ENCODE data around the gene TIMM9. TPM values are rescaled to one million over a fixed set of nuclear protein-coding genes. Genes with fewer than 3 reads are reported as not detected.

TIMM9 gene
- 25.7 TPM for total RNA-seq

DNA sequence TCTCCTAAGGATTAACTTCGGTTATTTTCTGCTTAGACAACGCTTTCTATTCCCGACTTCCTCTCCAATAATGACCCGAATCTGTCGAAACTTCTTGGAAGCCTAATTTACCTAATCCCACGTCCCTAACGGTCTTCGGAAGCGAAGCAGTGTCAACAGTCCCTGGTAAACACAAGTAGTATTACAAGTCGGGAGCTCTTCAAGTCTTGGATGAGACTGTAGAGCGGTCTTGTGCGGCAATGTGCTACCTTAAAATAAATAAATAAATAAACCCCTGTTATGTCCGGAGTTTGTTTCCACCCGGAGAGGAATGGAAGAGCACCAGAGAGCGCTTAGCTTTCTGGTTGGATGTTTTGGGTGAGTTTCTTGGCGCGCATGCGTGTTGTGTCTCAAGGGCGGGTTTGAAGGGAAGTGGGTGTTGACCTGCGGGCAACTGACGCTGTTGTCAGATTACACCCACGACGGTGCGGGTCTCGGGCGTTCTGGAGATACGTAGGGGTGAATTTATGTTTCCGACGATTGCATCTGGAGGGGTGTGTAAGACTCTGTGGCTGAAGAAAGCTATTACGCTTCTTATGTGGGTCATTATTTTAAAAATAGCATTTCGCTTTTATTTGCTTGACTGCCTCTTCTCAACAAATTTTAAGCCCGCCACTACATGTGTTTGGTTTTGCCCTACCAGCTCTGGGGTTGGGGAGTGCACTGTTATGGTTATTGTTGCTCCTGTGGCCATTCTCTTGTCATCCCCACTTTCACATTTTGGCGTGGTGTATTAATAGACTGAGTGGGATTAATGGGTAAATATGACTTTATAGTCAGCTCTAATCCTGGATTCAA is at the start of gene TIMM9, which contains the start of gene KIAA0586:
Gene TIMM9, minus strand, starts transcription at position 251 of the 837 bp plus-strand sequence. CDS start 15,586 bp downstream, outside the sequence.
Gene KIAA0586, plus strand, starts transcription at position 439 of the 837 bp plus-strand sequence. CDS start 546 bp downstream, outside the sequence.
- Histone ChIP-seq H3K27me3 (ENCODE audit: insufficient read depth, low read length) (no peaks in the 10 kb centered on the region), H3K4me3 (ENCODE audit: low read length) (peak within 1 kb of the TSS; percentile 79), H3K9me3 (ENCODE audit: low read depth, low read length) (no peaks in the 10 kb centered on the region), H3K4me1 (ENCODE audit: insufficient read depth, low read length) (peaks cover 24% of the 10 kb centered on the region)

DNA sequence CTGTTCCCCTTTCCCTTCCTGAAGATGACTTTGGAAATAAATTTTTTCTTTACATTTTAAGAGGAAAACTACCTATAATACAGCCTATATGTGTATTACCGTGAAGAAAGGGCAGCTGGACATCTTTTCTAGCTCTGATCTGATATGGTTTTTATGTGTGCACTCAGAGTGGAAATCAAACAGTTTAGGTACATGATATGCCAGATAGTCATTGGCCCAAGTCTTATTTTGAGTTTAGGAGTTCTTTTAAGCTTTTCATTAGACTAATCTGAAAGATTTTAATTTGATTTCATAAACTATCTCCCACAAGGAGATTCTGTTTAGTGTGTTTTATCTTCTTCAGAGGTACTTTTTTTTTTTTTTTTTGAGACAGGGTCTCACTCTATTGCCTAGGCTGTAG is 49.0 kb upstream of the TIMM9 start:
- Histone ChIP-seq H3K27me3 (ENCODE audit: insufficient read depth, low read length) (no peaks in the 10 kb centered on the region), H3K9me3 (ENCODE audit: low read depth, low read length) (no peaks in the 10 kb centered on the region), H3K4me1 (ENCODE audit: insufficient read depth, low read length) (no peaks in the 10 kb centered on the region), H3K4me3 (ENCODE audit: low read length) (no peak overlapping the region)

GRCh38 chr14:58469309-58469708 is 42.0 kb upstream of the TIMM9 start:
- Histone ChIP-seq H3K27me3 (ENCODE audit: insufficient read depth, low read length) (no peaks in the 10 kb centered on the region), H3K4me1 (ENCODE audit: insufficient read depth, low read length) (no peaks in the 10 kb centered on the region), H3K9me3 (ENCODE audit: low read depth, low read length) (no peaks in the 10 kb centered on the region), H3K4me3 (ENCODE audit: low read length) (no peak overlapping the region)

- no peaks in the 10 kb centered on the region for H3K27me3 ChIP-seq (ENCODE audit: insufficient read depth, low read length)
- H3K4me3 ChIP-seq (ENCODE audit: low read length), result no peak overlapping the region
- H3K9me3 ChIP-seq (ENCODE audit: low read depth, low read length), result no peaks in the 10 kb centered on the region
- H3K4me1 ChIP-seq (ENCODE audit: insufficient read depth, low read length), result no peaks in the 10 kb centered on the region
Observed at GRCh38 chr14:58467575-58467974, 40.2 kb upstream of the TIMM9 start.

- Histone ChIP-seq H3K4me1 (ENCODE audit: insufficient read depth, low read length) (no peaks in the 10 kb centered on the region), H3K9me3 (ENCODE audit: low read depth, low read length) (no peaks in the 10 kb centered on the region), H3K4me3 (ENCODE audit: low read length) (no peak overlapping the region), H3K27me3 (ENCODE audit: insufficient read depth, low read length) (no peaks in the 10 kb centered on the region)
Observed at GRCh38 chr14:58466459-58466858, 39.1 kb upstream of the TIMM9 start.

- H3K9me3 ChIP-seq (ENCODE audit: low read depth, low read length), result no peaks in the 10 kb centered on the region
- H3K27me3 ChIP-seq (ENCODE audit: insufficient read depth, low read length), result no peaks in the 10 kb centered on the region
- H3K4me1 ChIP-seq (ENCODE audit: insufficient read depth, low read length), result no peaks in the 10 kb centered on the region
- H3K4me3 ChIP-seq (ENCODE audit: low read length), result no peak overlapping the region
Observed at GRCh38 chr14:58465421-58465820, 38.1 kb upstream of the TIMM9 start.

DNA sequence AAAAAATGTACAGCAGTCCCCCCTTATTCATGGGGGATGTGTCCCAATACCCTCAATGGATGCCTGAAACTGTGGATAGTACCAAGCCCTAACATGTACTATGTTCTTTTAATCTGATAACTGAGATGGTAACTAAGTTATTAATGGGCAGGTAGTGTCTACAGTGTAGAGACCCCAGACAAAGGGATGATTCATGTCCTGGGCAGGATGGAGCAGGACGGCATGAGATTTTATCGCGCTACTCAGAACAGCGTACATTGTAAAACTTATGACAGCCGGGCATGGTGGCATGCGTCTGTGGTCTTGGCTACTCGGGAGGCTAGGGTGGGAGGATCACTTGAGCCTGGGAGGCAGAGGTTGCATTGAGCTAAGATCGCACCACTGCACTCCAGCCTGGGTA is 37.3 kb upstream of the TIMM9 start:
- Histone ChIP-seq H3K4me3 (ENCODE audit: low read length) (no peak overlapping the region), H3K9me3 (ENCODE audit: low read depth, low read length) (no peaks in the 10 kb centered on the region), H3K27me3 (ENCODE audit: insufficient read depth, low read length) (no peaks in the 10 kb centered on the region), H3K4me1 (ENCODE audit: insufficient read depth, low read length) (no peaks in the 10 kb centered on the region)

DNA sequence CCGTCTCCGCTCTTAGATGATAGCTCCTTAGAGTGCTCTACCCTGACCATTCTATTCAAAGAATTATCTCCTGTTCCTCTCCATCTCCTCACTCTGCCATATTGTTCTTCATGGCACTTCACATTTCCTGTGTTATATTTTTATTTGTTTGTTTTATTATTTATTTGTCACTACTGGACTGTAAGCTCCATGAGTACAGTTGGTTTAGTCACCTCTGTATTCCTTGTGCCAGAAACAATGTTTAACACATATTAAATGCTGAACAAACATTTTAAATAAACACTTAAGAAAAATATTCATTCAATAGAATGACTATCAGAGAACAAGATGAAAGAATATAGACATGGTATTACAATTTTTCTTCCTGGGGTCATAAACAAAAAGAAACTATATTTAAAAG is 35.8 kb upstream of the TIMM9 start:
- Histone ChIP-seq H3K27me3 (ENCODE audit: insufficient read depth, low read length) (no peaks in the 10 kb centered on the region), H3K4me1 (ENCODE audit: insufficient read depth, low read length) (no peaks in the 10 kb centered on the region), H3K9me3 (ENCODE audit: low read depth, low read length) (no peaks in the 10 kb centered on the region), H3K4me3 (ENCODE audit: low read length) (no peak overlapping the region)

- no peaks in the 10 kb centered on the region for H3K9me3 ChIP-seq (ENCODE audit: low read depth, low read length)
- H3K4me3 ChIP-seq (ENCODE audit: low read length), result no peak overlapping the region
- no peaks in the 10 kb centered on the region for H3K4me1 ChIP-seq (ENCODE audit: insufficient read depth, low read length)
- H3K27me3 ChIP-seq (ENCODE audit: insufficient read depth, low read length), result no peaks in the 10 kb centered on the region
Observed at GRCh38 chr14:58460772-58461171, 33.4 kb upstream of the TIMM9 start.

DNA sequence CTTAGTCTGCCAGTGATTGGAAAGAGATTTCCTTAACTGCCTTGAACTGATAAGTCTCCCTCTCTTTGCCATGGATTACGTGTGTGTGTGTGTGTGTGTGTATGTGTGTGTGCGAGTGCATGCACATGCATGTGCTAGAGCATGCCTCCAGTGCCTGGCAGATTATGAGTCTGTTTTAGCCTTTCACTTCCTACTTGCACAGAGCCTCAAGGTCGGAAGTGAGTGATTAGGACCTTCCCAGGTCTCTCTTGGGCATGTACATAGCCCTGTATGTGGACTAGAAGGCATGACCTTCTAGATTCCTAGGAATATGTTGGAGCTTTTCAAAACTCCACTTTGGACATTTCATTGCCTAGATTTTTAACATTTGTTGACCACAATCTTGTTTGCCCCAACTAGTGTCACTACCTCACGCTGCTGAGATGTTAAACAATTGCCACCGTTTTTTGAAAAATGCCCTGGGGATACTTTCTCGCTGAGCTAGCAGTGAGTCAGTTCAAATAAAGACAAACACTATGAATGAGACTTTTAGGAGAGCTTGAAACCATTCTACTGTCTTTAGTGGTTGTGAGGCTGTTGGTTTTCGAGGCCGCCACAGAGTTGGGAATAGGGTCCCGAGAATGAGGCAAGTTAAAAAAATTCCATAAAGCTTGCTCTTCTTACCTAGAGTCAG is 28.4 kb upstream of the TIMM9 start:
- Histone ChIP-seq H3K9me3 (ENCODE audit: low read depth, low read length) (no peaks in the 10 kb centered on the region), H3K4me1 (ENCODE audit: insufficient read depth, low read length) (no peaks in the 10 kb centered on the region), H3K27me3 (ENCODE audit: insufficient read depth, low read length) (no peaks in the 10 kb centered on the region), H3K4me3 (ENCODE audit: low read length) (no peak overlapping the region)

DNA sequence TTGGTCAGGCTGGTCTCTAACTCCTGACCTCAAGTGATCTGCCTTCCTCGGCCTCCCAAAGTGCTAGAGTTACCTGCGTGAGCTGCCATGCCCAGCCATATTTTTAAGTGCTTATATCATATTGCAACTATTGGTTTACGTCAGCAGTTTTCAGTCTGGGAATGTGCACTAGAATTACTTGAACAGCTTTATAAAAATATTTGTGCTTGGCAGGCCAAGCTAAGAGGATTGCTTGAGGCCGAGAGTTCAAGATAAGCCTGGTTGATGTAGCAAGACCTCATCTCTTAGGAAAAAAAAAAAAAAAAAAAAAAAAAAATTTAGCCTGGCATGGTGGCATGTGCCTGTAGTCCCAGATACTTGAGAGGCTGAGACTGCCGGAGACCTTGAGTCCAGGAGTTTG is 17.3 kb upstream of the TIMM9 start:
- Histone ChIP-seq H3K4me1 (ENCODE audit: insufficient read depth, low read length) (no peaks in the 10 kb centered on the region), H3K9me3 (ENCODE audit: low read depth, low read length) (no peaks in the 10 kb centered on the region), H3K4me3 (ENCODE audit: low read length) (no peak overlapping the region), H3K27me3 (ENCODE audit: insufficient read depth, low read length) (no peaks in the 10 kb centered on the region)

DNA sequence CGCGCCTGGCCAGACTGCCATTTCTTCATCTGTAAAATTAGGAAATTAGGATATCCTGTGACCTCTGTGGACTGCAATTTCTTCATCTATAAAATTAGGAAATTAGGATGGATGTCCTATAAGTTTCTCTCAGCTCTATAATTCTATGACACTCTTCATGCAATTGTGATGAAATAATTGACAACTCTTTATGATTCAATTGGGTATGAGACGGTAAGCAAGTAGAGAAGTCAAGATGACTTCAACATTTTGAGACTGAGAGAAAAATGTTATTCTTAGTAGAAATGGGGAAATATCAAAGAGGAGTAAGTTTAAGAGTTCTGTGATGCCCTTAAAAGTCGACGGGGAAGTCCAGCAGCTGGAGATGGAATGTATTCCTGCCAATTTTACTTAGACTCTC is 12.1 kb upstream of the TIMM9 start:
- no peak overlapping the region for H3K4me3 ChIP-seq (ENCODE audit: low read length)
- no peaks in the 10 kb centered on the region for H3K27me3 ChIP-seq (ENCODE audit: insufficient read depth, low read length)
- no peaks in the 10 kb centered on the region for H3K9me3 ChIP-seq (ENCODE audit: low read depth, low read length)
- H3K4me1 ChIP-seq (ENCODE audit: insufficient read depth, low read length), result no peaks in the 10 kb centered on the region

DNA sequence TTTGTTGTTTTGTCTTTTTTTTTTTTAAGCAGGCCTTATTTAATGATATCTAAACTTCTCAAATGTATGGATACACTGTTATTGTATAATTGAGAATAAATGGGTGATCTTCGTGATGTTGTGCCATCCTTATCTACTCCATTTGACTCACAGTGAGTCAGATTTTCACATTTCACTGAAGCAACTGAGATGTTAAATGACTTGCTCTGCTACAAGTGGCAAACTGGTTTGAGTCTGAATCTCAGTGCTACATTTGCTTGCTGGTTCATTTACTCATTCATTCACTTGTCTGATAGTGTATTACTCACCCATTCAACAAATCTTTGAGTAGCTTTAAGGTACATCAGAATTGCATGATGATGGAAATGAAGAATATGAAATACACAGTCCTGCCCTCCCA is 2.8 kb upstream of the TIMM9 start:
- no peaks in the 10 kb centered on the region for H3K9me3 ChIP-seq (ENCODE audit: low read depth, low read length)
- H3K4me1 ChIP-seq (ENCODE audit: insufficient read depth, low read length), result peaks cover 24% of the 10 kb centered on the region
- H3K27me3 ChIP-seq (ENCODE audit: insufficient read depth, low read length), result no peaks in the 10 kb centered on the region
- H3K4me3 ChIP-seq (ENCODE audit: low read length), result no peak overlapping the region

- Histone ChIP-seq H3K4me3 (ENCODE audit: low read length) (peak overlapping the region; percentile 79), H3K9me3 (ENCODE audit: low read depth, low read length) (no peaks in the 10 kb centered on the region), H3K4me1 (ENCODE audit: insufficient read depth, low read length) (peaks cover 24% of the 10 kb centered on the region)
Observed at GRCh38 chr14:58428118-58428683, 870 bp upstream of the TIMM9 start.

DNA sequence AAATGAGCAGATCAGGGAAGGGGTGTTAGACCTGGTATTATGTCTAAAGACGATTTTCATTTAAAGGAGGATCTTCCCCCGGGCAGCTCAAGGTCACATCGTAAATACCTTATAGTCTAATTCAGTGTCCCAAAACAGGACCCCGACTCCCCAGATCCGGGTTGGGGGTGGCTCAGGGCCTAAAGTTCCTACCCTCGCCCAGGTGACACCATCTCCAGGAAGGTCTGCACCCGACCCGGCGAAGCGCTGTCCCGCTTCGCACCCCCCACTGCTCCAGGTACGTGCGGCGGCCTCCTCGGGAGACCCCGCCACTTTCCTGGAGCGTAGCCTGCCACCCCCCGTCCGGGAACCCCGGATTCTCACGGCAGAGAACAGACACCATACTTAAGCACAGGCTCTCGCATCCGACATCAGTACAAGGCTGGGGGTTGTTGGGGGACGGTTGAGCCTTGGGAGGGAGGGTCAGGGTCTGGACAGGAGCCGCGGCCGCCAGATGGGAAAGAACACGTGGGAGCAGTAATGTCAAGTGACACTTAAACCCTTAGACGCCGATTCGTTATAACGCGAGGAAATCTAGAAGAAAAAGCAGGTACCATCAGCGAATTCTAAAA is 556 bp downstream of the TIMM9 start:
- H3K9me3 ChIP-seq (ENCODE audit: low read depth, low read length), result no peaks in the 10 kb centered on the region
- H3K4me1 ChIP-seq (ENCODE audit: insufficient read depth, low read length), result peaks cover 24% of the 10 kb centered on the region
- peak overlapping the region; percentile 79 for H3K4me3 ChIP-seq (ENCODE audit: low read length)
- no peaks in the 10 kb centered on the region for H3K27me3 ChIP-seq (ENCODE audit: insufficient read depth, low read length)

More at GRCh38 chr14:58428118-58428683, 870 bp upstream of the TIMM9 start:
- H3K27me3 ChIP-seq (ENCODE audit: insufficient read depth, low read length), result no peaks in the 10 kb centered on the region
